Glomerular endothelial cell (primary cell): Measurements from ENCODE around the gene DGKI. TPM values are rescaled to one million over a fixed set of nuclear protein-coding genes. Genes with fewer than 3 reads are reported as not detected.

Experiments
- DNase-seq: peaks from one replicate; pipeline ENCODE4 v3.0.0-alpha.2; 2011; ENCODE audit warnings: low read depth, low spot score; ENCODE audit errors: extremely low read depth
- total RNA-seq: library from RNA; depleted of rRNA; stranded (reverse); fragments of >200 nt; gene quantifications from 2 replicates; pipeline ENCODE4 v1.2.3, GENCODE V29; 2015

The DGKI gene
- total RNA-seq, 1 donor from 2014 or later, result 6.2 TPM

DNA sequence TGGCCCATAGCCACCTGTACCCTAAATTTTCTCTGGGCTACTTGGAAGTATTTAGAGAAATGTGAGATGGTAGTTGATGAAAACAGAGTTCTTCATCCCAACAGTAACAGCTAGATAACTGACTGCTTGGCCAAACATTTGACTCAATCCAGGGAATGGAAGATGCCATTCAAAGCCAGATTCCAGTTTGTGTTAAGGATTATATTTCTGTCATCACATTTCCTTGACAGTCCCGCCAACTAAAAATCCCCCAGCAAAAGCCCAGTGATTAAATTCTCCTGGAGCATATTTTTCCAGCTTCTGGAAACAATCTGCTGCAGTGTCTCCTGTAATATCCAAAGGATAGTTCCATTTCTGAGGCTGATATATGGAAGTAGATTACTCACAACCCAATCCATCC is 457.9 kb downstream of the DGKI start:
- DNase-seq, result no peak

DNA sequence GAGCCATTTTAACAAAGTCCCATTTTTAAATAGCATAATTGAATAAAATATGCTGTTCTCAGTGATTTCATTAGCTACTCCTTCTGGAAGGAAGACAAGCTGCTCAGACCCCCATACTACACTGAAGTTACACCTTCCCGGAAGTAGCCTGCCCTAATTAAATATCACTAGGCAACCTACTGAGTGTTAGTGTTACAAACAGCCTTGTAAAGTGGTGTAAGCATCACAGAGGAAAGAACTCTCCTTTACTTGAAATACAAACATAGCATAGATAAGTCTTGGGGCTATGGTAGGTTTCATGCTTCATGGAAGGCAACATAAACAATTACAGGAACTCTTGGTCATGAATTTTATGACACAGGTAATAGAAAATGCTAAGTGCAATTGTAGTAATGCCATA is 459.8 kb downstream of the DGKI start:
- DNase-seq, result no peak

DNA sequence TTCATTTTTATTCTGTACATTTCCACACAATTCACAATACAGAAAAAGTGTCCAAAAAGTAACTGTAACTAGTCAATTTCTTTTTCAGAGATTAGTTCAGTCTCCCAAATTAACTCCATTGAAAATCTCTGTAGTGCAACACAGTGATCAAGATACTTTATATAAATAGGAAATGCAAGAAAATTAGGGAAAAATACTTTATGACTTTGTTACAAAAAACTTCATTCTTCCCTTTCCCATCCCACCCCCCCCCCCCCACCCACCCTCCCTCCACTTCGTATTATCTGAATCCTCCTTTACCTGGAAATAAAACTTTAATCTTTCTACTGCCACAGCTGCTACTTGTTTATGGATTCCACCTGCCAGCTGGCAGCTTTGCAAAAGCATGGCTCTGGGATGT is 465.7 kb downstream of the DGKI start:
- DNase-seq, result no peak

DNA sequence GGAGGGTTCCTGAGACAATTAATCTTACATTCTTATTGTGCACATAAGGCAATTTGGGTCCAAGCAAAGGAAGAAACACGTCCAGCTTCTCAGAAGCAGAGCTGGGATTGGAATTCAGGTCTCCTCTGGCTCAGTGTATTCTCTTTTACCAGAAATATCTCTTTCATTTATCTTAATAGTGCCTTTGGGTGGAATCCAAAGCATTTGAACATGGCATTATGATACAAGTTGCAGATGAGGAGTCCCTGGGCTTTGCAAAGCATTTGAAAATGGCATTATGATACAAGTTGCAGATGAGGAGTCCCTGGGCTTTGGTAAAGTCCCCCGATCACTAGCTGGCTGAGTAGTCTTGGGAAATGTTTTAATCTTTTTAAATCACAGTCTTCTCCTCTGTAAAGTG is 473.3 kb downstream of the DGKI start:
- no peak for DNase-seq

DNA sequence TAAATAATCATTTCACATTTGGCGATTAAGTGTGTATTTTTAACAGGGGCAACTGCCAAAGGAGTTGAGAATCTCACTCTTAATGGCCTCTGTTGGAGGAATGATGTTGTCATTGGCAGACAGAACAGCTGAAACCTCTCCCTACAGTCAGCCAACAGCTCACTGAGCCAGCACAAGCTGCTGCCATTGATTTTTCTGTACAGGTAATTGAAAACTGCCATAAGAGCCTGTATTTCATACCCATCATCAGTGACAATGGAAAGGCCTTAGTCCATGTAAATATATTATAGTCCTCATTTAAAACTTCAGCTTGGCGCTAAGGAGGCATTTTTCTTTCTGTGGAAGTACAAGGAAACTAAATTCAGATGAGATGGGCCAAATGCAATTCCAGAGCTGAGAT is 475.2 kb downstream of the DGKI start:
- DNase-seq, result no peak

DNA sequence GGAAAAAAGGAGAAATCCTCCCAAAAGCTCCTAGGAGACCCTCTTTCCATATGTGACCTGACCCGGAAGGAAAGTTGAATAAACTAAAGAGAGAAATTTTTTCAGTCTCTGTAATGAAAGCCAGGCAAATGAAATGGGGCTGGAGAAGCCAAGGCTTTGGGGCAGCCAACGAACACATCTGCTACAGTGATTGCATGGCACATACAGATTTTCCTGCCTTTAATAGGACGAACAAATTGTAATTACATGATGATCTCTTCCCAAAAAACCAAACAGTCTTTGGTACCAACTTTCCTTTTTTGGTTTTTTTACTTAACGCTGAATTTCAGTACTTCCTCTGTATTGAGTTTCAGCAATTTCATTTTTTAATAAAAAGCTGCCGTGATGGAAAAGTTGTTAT is 479.8 kb downstream of the DGKI start:
- no peak for DNase-seq

DNA sequence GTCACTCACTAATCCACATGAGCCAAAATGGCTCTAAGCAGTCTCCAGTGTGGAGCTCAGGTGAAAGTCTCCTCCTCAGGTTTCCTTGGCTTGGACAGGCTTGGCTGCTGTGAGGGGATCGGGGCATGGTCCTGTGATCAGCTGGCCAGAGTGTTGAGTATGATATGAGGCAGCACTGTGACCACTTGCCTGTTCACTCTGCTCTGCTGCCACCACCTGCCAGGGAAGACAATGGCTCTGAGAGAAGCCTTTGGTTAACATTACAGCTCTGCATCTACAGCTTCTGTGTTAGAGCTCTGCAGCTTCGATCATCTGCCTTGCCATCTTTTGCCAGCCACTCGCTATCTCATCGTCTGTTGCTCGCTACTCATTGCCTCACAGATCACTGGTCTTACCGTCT is 483.1 kb downstream of the DGKI start:
- no peak for DNase-seq

DNA sequence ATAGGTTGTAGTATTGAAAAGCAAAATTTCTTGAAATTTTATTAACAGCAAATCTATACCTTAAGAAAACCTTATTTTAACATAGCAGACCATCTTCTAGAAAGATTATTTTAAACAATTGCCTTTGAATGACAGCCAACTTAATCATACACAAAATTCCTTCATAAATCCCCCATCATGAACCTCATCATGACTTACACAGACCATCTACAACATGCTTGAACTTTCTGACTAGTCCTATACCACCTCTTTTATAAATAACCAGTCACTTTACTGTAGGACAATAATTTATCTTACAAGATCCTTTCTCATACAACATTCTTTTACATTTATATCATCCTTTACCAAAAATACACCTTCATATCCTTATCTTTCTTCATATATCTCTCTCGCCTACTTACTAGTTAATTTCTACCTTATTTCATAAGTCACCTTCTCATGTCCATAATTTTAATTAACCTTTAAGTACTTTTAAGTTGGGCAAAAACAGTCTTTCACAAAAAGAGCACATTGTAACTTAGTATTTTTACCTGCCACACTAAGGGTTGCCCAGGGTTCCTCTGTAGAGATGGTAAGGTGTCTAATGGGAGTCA is 486.6 kb downstream of the DGKI start:
- no peak for DNase-seq

DNA sequence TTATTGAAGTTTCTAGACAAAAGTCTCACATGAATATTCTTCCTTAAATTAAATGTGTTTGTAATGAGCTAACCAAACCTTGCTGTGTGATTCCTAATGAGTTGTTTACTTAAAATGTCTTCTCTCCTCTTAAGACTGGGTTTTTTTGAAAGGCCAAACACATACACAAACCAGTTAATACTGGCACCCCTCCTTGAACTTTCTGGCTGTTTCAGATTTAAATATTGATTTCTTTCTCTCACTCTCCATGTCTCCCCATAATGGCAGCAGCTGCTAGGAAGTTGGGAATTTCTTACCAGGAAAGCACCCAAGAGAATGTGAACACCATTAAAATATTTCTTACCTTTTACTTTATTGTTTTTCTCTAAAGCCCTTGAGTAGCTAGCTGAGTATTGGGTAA is 491.8 kb downstream of the DGKI start:
- DNase-seq, result no peak

DNA sequence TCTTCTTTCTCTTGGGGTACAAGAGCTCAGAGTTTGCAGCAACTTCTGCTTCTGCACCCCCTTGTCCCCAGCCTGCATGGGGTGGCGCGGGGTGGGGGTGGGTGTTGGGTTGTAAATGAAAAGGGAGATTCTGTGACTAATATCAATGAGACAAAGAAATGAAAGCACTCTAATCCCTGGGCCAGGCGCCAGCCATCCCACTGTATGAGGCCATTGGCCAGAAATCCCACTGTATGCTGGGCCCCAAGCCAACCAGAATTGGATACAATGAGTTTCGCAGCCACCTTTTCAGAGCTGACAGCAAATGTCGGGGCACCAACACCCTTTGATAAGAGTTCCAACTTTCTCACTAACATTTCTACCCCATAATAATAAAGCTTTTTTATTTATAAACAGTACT is 492.4 kb downstream of the DGKI start:
- no peak for DNase-seq

DNA sequence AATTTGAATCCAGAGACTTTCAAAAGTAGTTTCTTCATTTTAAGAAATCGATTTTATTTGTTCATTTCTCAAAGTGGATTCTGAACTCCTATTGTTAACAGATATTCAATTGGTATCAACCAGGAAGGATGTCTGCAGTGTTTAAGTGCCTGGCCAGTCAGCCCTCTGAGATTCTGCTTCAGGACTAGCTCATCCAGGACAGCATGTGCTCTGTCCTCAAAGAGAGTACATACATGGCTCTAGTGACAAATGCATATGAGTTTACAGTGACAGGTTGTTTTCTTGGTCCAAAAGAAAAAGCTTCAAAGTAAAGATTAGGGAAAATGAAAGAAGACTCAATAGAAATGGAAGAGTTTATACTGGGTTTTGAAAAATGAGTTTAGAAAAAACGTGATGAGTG is 494.8 kb downstream of the DGKI start:
- DNase-seq, result no peak

DNA sequence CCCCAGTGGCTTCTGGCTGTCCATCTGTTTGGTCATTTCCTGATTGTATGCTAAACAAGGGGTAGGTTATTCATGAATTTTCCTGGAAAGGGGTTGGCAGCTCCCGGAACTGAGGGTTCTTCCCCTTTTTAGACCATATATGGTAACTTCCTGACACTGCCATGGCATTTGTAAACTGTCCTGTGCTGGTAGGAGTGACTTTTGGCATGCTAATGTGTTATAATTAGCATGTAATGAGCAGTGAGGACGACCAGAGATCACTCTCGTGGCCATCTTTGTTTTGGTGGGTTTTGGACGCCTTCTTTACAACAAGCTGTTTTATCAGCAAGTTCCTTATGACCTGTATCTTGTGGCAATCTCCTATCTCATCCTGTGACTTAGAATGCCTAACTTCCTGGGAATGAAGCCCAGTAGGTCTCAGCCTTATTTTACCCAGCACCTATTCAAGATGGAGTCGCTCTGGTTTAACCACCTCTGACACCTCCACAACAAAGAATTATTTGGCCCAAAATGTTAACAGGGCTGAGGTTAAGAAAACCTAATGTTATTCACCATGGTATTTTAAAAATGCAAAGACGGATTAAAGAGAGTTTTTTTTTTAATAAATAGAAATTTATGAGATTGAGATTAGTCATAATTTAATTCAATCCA is 500.9 kb downstream of the DGKI start:
- no peak for DNase-seq

DNA sequence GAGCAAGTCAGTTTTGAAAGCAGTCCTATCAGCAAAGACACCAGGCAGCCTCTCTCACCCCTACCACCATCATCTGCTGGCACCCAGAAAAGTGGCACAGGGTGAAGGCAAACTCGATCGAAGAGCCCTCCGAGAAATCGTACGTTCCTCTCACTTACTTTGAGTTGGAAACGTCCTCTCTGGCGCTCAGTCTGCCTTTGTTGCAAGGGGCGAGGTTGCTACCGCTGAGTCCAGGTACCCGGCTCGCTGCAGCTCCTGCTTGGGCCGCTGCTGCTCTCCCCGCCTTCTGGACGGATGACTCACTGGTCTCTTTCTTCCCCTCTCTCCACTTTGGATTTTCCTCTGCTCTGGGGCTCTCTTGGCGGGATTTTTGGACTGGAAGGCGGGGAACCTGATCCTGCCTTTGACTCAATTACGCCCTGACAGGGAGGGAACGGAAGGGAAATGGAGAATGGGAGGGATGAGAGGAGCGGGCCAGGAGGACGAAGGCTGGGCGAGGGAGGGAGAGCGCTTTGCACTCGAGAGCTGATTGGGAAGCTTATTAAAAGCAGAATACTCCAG is 503.4 kb downstream of the DGKI start, which contains the start of gene PTN:
Gene PTN, minus strand, starts transcription at position 453 of the 561 bp plus-strand sequence. CDS start 88,760 bp downstream, outside the sequence.
- no peak for DNase-seq

DNA sequence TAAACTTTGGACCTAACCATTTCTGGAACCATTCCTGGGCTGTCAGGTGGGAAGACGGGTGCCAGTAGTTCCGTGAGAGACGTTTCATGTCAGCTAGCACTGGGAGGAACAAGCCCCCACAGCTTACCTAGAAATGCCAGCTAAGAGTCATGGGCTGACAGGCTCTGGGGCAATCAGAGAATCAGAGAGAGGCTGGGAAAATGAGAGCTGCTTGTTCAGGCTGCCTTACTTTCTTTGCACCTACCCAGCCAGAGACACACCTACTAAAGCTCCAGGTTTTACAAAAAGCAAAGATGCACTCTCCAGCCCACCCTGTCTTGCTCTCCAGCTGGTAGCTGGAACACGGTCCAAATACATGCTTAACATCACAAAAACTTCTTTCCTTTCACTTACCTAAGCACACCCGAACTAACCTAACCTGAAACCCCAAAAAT is 503.9 kb downstream of the DGKI start:
- DNase-seq, result no peak

DNA sequence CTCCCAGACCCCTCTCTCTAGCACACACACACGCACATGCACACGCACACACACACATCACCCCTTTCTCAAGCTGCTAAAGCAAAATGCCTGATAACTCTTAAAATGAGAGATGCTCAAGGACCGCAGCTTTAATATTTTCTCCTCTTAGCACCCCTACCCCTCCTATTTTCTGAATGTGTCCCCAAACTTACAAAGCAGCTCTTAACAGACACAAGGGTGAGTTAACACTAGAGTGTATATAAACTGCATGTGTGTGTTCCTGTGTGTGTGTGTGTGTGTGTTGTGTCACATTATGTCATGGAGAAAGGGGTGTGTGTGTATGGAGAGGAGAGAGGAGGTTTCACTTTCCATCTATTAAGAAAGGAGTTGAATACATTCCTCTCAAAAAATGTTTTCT is 504.5 kb downstream of the DGKI start:
- DNase-seq, result no peak

DNA sequence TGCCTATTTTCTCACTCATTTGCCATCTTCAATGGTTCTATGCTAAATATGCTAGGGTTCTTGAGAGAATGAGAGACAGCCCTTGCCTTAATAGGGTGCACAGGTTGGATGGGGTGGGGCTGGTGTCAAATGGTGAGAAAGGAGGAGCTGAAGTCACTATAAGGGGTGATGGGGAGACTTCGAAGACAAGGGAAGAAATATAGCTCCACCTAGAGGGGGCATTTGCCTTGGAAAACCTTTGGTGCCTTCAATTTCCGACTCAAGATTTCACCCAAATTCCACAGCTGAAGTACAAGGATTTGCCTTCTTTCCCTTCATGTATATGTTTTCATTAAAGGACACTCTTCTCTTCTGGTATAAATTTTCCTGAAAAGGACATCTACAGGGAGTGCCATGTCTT is 508.9 kb downstream of the DGKI start:
- no peak for DNase-seq

DNA sequence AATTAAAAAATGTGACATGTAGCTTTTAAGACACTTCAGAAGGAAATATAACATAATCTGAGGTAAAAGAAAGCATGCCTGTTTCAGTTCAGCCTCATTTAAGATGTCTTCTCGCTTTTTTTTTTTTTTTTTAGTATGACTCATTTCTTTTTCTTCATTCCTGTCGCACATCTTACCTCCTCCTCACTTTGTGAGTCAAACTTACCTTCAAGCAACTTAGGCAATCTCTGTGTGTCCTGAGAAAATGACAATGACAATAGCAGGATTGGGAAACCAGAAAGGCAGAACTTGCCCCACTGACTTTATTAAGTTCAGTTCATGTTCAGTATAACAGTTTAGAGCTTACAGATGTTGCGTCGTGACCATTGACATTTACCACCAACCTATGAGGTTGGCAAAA is 511.0 kb downstream of the DGKI start:
- DNase-seq, result no peak

DNA sequence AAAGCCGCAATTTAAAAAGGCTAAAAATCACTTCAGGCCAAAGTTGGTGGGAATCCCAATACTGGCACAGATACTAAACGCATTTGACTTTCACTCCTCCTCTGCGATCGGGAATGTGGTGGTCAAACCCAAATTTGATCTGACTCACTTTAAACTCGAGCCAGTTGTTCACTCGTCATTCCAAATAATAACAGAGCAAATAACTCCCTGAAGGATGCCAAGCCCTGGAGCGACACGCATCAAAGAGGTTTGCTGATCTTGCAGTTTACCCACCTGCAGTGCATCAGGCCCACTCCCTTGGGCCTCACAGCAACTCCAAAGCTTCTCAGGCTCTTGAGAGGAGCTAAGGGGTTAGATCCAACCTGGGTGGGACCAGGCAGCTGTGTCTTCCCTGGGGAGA is 515.4 kb downstream of the DGKI start:
- DNase-seq, result no peak
